ENCODE data around the gene FITM1.

FITM1 gene

GRCh38 chr14:24139272-24139934, 8.9 kb downstream of the FITM1 start:
- DNase-seq (ENCODE audit: low spot score): peak; percentile 33

GRCh38 chr14:24141097-24141880, 10.8 kb downstream of the FITM1 start, which contains the start of gene EMC9:
TSS of gene EMC9 (minus strand) at chr14:24141591. CDS start at chr14:24141304, 287 bp downstream.
- peak; percentile 99 for DNase-seq (ENCODE audit: low spot score)

- DNase-seq (ENCODE audit: low spot score): no peak
Measured at GRCh38 chr14:24143511-24143910, 13.1 kb downstream of the FITM1 start.

GRCh38 chr14:24144451-24144850, 14.0 kb downstream of the FITM1 start:
- no peak for DNase-seq (ENCODE audit: low spot score)

- no peak for DNase-seq (ENCODE audit: low spot score)
Measured at GRCh38 chr14:24145219-24145618, 14.8 kb downstream of the FITM1 start.

GRCh38 chr14:24145690-24146452, 15.4 kb downstream of the FITM1 start:
- DNase-seq (ENCODE audit: low spot score): no peak

GRCh38 chr14:24146453-24146977, 16.1 kb downstream of the FITM1 start, which contains the start of gene PSME2:
TSS of gene PSME2 (minus strand) at chr14:24146610. CDS start at chr14:24146581, 29 bp downstream.
- DNase-seq (ENCODE audit: low spot score): peak; percentile 82

- DNase-seq (ENCODE audit: low spot score): peak; percentile 98
Measured at GRCh38 chr14:24146978-24147760, 16.7 kb downstream of the FITM1 start, which contains the start of gene RNF31. TSS of gene RNF31 (plus strand) at chr14:24147498. CDS start at chr14:24147699, 201 bp downstream.

- DNase-seq (ENCODE audit: low spot score): no peak
Measured at GRCh38 chr14:24147761-24148428, 17.4 kb downstream of the FITM1 start.

- DNase-seq (ENCODE audit: low spot score): no peak
Measured at GRCh38 chr14:24149302-24149969, 19.0 kb downstream of the FITM1 start.

GRCh38 chr14:24150061-24150460, 19.6 kb downstream of the FITM1 start:
- no peak for DNase-seq (ENCODE audit: low spot score)

GRCh38 chr14:24150567-24150966, 20.1 kb downstream of the FITM1 start:
- DNase-seq (ENCODE audit: low spot score): no peak

- no peak for DNase-seq (ENCODE audit: low spot score)
Measured at GRCh38 chr14:24150993-24151392, 20.5 kb downstream of the FITM1 start.

GRCh38 chr14:24151404-24152080, 21.1 kb downstream of the FITM1 start:
- no peak for DNase-seq (ENCODE audit: low spot score)

GRCh38 chr14:24155100-24155499, 24.6 kb downstream of the FITM1 start:
- no peak for DNase-seq (ENCODE audit: low spot score)

GRCh38 chr14:24156840-24157239, 26.4 kb downstream of the FITM1 start:
- DNase-seq (ENCODE audit: low spot score): no peak

GRCh38 chr14:24157331-24157730, 26.9 kb downstream of the FITM1 start:
- no peak for DNase-seq (ENCODE audit: low spot score)

GRCh38 chr14:24159777-24160498, 29.5 kb downstream of the FITM1 start:
- DNase-seq (ENCODE audit: low spot score): no peak

GRCh38 chr14:24160499-24160849, 30.0 kb downstream of the FITM1 start:
- no peak for DNase-seq (ENCODE audit: low spot score)

Data from hematopoietic multipotent progenitor cell treated with erythropoietin and hydrocortisone succinate and interleukin-3 and kit ligand, for 15 days (in vitro differentiated cells).